ENCODE data around the gene RGSL1. TPM values are rescaled to one million over a fixed set of nuclear protein-coding genes. Genes with fewer than 3 reads are reported as not detected.
"Not testable (repeated sequence)": the region's sequence is repeated elsewhere in the genome, so short reads cannot be mapped to it uniquely, and the experiment has no call there.

Gene RGSL1
- polyA plus RNA-seq, 3 donors, result not detected

- 91 to 94% (median 91%) methylated on average over 3 of the region's 3 CpGs for WGBS, 3 donors
- no peak overlapping the region for H3K27ac ChIP-seq (ENCODE audit: low read depth, low read length)
Measured at GRCh38 chr1:182441719-182442118, 8.2 kb upstream of the RGSL1 start.

- H3K27ac ChIP-seq (ENCODE audit: low read depth, low read length), result no peak overlapping the region
- 90 to 100% (median 92%) methylated on average over 1 of the region's 1 CpG for WGBS, 3 donors
Measured at GRCh38 chr1:182442333-182442732, 7.6 kb upstream of the RGSL1 start.

- WGBS, 3 donors, result 31 to 79% (median 78%) methylated on average over 4 of the region's 4 CpGs
- no peak overlapping the region for H3K27ac ChIP-seq (ENCODE audit: low read depth, low read length)
Measured at GRCh38 chr1:182444497-182444896, 5.4 kb upstream of the RGSL1 start.

- no peak overlapping the region for H3K27ac ChIP-seq (ENCODE audit: low read depth, low read length)
- 2 to 4% (median 3%) methylated on average over 3 of the region's 3 CpGs for WGBS, 3 donors
Measured at GRCh38 chr1:182446033-182446669, 3.8 kb upstream of the RGSL1 start.

- not testable (repeated sequence) for H3K27ac ChIP-seq (ENCODE audit: low read depth, low read length)
- WGBS, 3 donors, result 94 to 100% (median 97%) methylated on average over 2 of the region's 2 CpGs
Measured at GRCh38 chr1:182447124-182447523, 2.8 kb upstream of the RGSL1 start.

GRCh38 chr1:182447660-182448059, 2.3 kb upstream of the RGSL1 start:
- WGBS, 3 donors, result 68 to 86% (median 76%) methylated on average over 1 of the region's 1 CpG

GRCh38 chr1:182453631-182454030, 3.7 kb downstream of the RGSL1 start:
- 69 to 82% (median 69%) methylated on average over 7 of the region's 7 CpGs for WGBS, 3 donors
- no peak overlapping the region for H3K27ac ChIP-seq (ENCODE audit: low read depth, low read length)

More at GRCh38 chr1:182447660-182448059, 2.3 kb upstream of the RGSL1 start:
- H3K27ac ChIP-seq (ENCODE audit: low read depth, low read length), result no peak overlapping the region

- H3K27ac ChIP-seq (ENCODE audit: low read depth, low read length), result no peak overlapping the region
- 55 to 80% (median 77%) methylated on average over 3 of the region's 3 CpGs for WGBS, 3 donors
Measured at GRCh38 chr1:182457844-182458243, 7.9 kb downstream of the RGSL1 start.

- H3K27ac ChIP-seq (ENCODE audit: low read depth, low read length), result no peak overlapping the region
- WGBS, 3 donors, result 69 to 80% (median 76%) methylated on average over 3 of the region's 3 CpGs
Measured at GRCh38 chr1:182459949-182460348, 10.0 kb downstream of the RGSL1 start.

GRCh38 chr1:182460550-182460951, 10.6 kb downstream of the RGSL1 start:
- H3K27ac ChIP-seq (ENCODE audit: low read depth, low read length), result no peak overlapping the region

GRCh38 chr1:182473556-182473955, 23.6 kb downstream of the RGSL1 start:
- no peak overlapping the region for H3K27ac ChIP-seq (ENCODE audit: low read depth, low read length)
- 66 to 82% (median 70%) methylated on average over 4 of the region's 4 CpGs for WGBS, 3 donors

GRCh38 chr1:182476625-182477024, 26.7 kb downstream of the RGSL1 start:
- WGBS, 3 donors, result 68 to 89% (median 75%) methylated on average over 2 of the region's 2 CpGs
- no peak overlapping the region for H3K27ac ChIP-seq (ENCODE audit: low read depth, low read length)

GRCh38 chr1:182478238-182478637, 28.3 kb downstream of the RGSL1 start:
- no peak overlapping the region for H3K27ac ChIP-seq (ENCODE audit: low read depth, low read length)

- H3K27ac ChIP-seq (ENCODE audit: low read depth, low read length), result no peak overlapping the region
- 83 to 98% (median 93%) methylated on average over 2 of the region's 2 CpGs for WGBS, 3 donors
Measured at GRCh38 chr1:182484067-182484466, 34.1 kb downstream of the RGSL1 start.

- 22 to 53% (median 28%) methylated on average over 5 of the region's 5 CpGs for WGBS, 3 donors
- no peak overlapping the region for H3K27ac ChIP-seq (ENCODE audit: low read depth, low read length)
Measured at GRCh38 chr1:182484531-182485257, 34.7 kb downstream of the RGSL1 start.

- WGBS, 3 donors, result 67 to 78% (median 75%) methylated on average over 3 of the region's 3 CpGs
- H3K27ac ChIP-seq (ENCODE audit: low read depth, low read length), result no peak overlapping the region
Measured at GRCh38 chr1:182485861-182486260, 35.9 kb downstream of the RGSL1 start.

- H3K27ac ChIP-seq (ENCODE audit: low read depth, low read length), result no peak overlapping the region
- WGBS, 3 donors, result 61 to 88% (median 82%) methylated on average over 1 of the region's 1 CpG
Measured at GRCh38 chr1:182488803-182489202, 38.9 kb downstream of the RGSL1 start.

GRCh38 chr1:182493063-182493462, 43.1 kb downstream of the RGSL1 start:
- WGBS, 3 donors, result 45 to 73% (median 59%) methylated on average over 2 of the region's 2 CpGs
- H3K27ac ChIP-seq (ENCODE audit: low read depth, low read length), result no peak overlapping the region

- H3K27ac ChIP-seq (ENCODE audit: low read depth, low read length), result no peak overlapping the region
Measured at GRCh38 chr1:182495002-182495401, 45.1 kb downstream of the RGSL1 start.

GRCh38 chr1:182495693-182496092, 45.7 kb downstream of the RGSL1 start:
- no peak overlapping the region for H3K27ac ChIP-seq (ENCODE audit: low read depth, low read length)

Measured in adipose tissue (tissue), 3 donors.